HG02588 (cell line): Measurements from ENCODE around the gene USP17L13.
"Not testable (repeated sequence)": the region's sequence is repeated elsewhere in the genome, so short reads cannot be mapped to it uniquely, and the experiment has no call there.

ENCODE experiments used
- ATAC-seq: cut with Tn5 transposase; IDR thresholded peaks from one replicate; pipeline ENCODE4 v1.9.1; 2021; ENCODE audit warnings: mild to moderate bottlenecking, moderate library complexity; ENCODE audit not compliant: unreplicated experiment

Gene USP17L13, protein sequence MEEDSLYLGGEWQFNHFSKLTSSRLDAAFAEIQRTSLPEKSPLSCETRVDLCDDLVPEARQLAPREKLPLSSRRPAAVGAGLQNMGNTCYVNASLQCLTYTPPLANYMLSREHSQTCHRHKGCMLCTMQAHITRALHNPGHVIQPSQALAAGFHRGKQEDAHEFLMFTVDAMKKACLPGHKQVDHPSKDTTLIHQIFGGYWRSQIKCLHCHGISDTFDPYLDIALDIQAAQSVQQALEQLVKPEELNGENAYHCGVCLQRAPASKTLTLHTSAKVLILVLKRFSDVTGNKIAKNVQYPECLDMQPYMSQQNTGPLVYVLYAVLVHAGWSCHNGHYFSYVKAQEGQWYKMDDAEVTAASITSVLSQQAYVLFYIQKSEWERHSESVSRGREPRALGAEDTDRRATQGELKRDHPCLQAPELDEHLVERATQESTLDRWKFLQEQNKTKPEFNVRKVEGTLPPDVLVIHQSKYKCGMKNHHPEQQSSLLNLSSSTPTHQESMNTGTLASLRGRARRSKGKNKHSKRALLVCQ

GRCh38 chr4:9224596-9224995 lies at the start of gene USP17L13:
Gene USP17L13, plus strand, starts transcription at chr4:9224896. Its CDS starts 0 bp downstream, at chr4:9224896.
- ATAC-seq = not testable (repeated sequence)

DNA sequence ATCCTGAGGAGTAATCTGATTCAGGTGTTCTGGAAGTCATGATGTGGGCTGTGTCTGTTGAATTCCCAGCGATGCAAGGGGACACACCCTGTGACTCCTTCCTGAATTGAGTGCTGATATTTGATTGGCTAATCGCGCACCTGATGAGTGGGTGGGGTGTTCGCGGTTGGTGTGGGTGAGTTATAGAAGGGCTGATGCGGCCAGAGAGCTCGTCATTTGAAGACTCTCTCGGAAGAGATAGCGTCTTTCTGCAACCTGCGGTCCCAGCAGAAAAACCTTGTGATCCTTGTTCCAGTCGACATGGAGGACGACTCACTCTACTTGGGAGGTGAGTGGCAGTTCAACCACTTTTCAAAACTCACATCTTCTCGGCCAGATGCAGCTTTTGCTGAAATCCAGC lies 14.3 kb upstream of the USP17L13 start, which contains the start of gene USP17L10:
USP17L10 (plus strand) TSS at position 301 of the 400 bp plus-strand sequence; CDS start at position 301, 0 bp downstream.
- not testable (repeated sequence) for ATAC-seq

DNA sequence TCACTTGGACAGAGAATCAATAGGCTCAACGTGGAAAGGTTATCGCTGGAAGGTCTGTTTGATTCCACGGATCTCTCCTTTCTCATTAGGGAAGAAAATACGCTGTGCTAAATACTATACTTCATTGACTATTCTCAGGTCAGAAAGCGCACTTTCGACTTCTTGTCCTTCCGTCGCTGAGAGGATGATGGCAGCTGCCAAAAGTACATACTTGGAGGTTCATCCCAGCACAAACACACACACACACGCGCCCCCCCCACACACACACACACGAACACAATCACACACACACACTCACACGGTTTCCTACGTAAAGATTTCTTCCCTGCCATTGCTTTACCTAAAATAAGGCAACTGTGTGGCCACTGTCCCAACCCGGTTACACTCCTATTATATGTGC lies 10.0 kb upstream of the USP17L13 start:
- ATAC-seq = not testable (repeated sequence)

DNA sequence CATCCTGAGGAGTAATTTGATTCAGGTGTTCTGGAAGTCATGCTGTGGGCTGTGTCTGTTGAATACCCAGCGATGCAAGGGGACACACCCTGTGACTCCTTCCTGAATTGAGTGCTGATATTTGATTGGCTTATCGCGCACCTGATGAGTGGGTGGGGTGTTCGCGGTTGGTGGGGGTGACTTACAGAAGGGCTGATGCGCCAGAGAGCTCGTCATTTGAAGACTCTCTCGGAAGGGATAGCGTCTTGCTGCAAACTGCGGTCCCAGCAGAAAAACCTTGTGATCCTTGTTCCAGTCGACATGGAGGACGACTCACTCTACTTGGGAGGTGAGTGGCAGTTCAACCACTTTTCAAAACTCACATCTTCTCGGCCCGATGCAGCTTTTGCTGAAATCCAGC lies 9.6 kb upstream of the USP17L13 start, which contains the start of gene USP17L11:
USP17L11 (plus strand) TSS at position 301 of the 400 bp plus-strand sequence; CDS start at position 301, 0 bp downstream.
- ATAC-seq = not testable (repeated sequence)

GRCh38 chr4:9219852-9220251 lies 4.8 kb upstream of the USP17L13 start, which contains the start of gene USP17L12:
Gene USP17L12, plus strand, starts transcription at chr4:9220152. Its CDS starts 0 bp downstream, at chr4:9220152.
- not testable (repeated sequence) for ATAC-seq

GRCh38 chr4:9230249-9230648 lies 5.6 kb downstream of the USP17L13 start:
- not testable (repeated sequence) for ATAC-seq

DNA sequence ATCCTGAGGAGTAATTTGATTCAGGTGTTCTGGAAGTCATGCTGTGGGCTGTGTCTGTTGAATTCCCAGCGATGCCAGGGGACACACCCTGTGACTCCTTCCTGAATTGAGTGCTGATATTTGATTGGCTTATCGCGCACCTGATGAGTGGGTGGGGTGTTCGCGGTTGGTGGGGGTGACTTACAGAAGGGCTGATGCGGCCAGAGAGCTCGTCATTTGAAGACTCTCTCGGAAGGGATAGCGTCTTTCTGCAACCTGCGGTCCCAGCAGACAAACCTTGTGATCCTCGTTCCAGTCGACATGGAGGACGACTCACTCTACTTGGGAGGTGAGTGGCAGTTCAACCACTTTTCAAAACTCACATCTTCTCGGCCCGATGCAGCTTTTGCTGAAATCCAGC lies 9.4 kb downstream of the USP17L13 start, which contains the start of gene USP17L15:
USP17L15 (plus strand) TSS at position 301 of the 400 bp plus-strand sequence; CDS start at position 301, 0 bp downstream.
- ATAC-seq = not testable (repeated sequence)

DNA sequence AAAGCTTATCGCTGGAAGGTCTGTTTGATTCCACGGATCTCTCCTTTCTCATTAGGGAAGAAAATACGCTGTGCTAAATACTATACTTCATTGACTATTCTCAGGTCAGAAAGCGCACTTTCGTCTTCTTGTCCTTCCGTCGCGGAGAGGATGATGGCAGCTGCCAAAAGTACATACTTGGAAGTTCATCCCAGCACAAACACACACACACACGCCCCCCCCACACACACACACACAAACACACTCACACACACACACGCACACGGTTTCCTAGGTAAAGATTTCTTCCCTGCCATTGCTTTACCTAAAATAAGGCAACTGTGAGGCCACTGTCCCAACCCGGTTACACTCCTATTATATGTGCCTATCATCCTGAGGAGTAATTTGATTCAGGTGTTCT lies 13.8 kb downstream of the USP17L13 start:
- not testable (repeated sequence) for ATAC-seq

GRCh38 chr4:9243579-9243978 lies 18.9 kb downstream of the USP17L13 start, which contains the start of gene USP17L17:
Gene USP17L17, plus strand, starts transcription at chr4:9243879. Its CDS starts 0 bp downstream, at chr4:9243879.
- not testable (repeated sequence) for ATAC-seq

DNA sequence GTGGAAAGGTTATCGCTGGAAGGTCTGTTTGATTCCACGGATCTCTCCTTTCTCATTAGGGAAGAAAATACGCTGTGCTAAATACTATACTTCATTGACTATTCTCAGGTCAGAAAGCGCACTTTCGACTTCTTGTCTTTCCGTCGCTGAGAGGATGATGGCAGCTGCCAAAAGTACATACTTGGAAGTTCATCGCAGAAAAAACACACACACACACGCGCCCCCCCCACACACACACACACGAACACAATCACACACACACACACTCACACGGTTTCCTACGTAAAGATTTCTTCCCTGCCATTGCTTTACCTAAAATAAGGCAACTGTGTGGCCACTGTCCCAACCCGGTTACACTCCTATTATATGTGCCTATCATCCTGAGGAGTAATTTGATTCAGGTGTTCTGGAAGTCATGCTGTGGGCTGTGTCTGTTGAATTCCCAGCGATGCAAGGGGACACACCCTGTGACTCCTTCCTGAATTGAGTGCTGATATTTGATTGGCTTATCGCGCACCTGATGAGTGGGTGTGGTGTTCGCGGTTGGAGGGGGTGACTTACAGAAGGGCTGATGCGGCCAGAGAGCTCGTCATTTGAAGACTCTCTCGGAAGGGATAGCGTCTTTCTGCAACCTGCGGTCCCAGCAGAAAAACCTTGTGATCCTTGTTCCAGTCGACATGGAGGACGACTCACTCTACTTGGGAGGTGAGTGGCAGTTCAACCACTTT lies 23.4 kb downstream of the USP17L13 start, which contains the start of gene USP17L18:
USP17L18 (plus strand) TSS at position 678 of the 728 bp plus-strand sequence; CDS start at position 678, 0 bp downstream.
- not testable (repeated sequence) for ATAC-seq

GRCh38 chr4:9253078-9253477 lies 28.4 kb downstream of the USP17L13 start, which contains the start of gene USP17L19:
Gene USP17L19, plus strand, starts transcription at chr4:9253378. Its CDS starts 0 bp downstream, at chr4:9253378.
- not testable (repeated sequence) for ATAC-seq

DNA sequence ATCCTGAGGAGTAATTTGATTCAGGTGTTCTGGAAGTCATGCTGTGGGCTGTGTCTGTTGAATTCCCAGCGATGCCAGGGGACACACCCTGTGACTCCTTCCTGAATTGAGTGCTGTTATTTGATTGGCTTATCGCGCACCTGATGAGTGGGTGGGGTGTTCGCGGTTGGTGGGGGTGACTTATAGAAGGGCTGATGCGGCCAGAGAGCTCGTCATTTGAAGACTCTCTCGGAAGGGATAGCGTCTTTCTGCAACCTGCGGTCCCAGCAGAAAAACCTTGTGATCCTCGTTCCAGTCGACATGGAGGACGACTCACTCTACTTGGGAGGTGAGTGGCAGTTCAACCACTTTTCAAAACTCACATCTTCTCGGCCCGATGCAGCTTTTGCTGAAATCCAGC lies 33.1 kb downstream of the USP17L13 start, which contains the start of gene USP17L20:
USP17L20 (plus strand) TSS at position 301 of the 400 bp plus-strand sequence; CDS start at position 301, 0 bp downstream.
- ATAC-seq = not testable (repeated sequence)

DNA sequence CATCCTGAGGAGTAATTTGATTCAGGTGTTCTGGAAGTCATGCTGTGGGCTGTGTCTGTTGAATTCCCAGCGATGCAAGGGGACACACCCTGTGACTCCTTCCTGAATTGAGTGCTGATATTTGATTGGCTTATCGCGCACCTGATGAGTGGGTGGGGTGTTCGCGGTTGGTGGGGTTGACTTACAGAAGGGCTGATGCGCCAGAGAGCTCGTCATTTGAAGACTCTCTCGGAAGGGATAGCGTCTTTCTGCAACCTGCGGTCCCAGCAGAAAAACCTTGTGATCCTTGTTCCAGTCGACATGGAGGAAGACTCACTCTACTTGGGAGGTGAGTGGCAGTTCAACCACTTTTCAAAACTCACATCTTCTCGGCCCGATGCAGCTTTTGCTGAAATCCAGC lies 37.9 kb downstream of the USP17L13 start, which contains the start of gene USP17L21:
USP17L21 (plus strand) TSS at position 301 of the 400 bp plus-strand sequence; CDS start at position 301, 0 bp downstream.
- not testable (repeated sequence) for ATAC-seq

GRCh38 chr4:9267319-9267718 lies 42.6 kb downstream of the USP17L13 start, which contains the start of gene USP17L22:
Gene USP17L22, plus strand, starts transcription at chr4:9267619. Its CDS starts 0 bp downstream, at chr4:9267619.
- not testable (repeated sequence) for ATAC-seq

DNA sequence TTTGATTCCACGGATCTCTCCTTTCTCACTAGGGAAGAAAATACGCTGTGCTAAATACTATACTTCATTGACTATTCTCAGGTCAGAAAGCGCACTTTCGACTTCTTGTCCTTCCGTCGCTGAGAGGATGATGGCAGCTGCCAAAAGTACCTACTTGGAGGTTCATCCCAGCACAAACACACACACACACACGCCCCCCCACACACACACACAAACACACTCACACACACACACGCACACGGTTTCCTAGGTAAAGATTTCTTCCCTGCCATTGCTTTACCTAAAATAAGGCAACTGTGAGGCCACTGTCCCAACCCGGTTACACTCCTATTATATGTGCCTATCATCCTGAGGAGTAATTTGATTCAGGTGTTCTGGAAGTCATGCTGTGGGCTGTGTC lies 47.0 kb downstream of the USP17L13 start:
- not testable (repeated sequence) for ATAC-seq
